GM12878 (cell line): ENCODE results near the gene CTRB1. TPM values are rescaled to one million over a fixed set of nuclear protein-coding genes. Genes with fewer than 3 reads are reported as not detected.

Experiments used
- ATAC-seq: fragments of 200-7000 bp; cut with Tn5 transposase; 3 replicates; pipeline ENCODE4 v1.9.1; 2020; ENCODE audit warnings: mild to moderate bottlenecking, moderate library complexity
- BruUV-seq: library from RNA; stranded (reverse); fragments of 400-500 nt; replicated peaks from 2 replicates; lab custom pipeline; 2021; lab: Mats Ljungman, UMichigan
- CTCF ChIA-PET: fragments of 300-600 bp; sonication (Branson Sonifier 250); formaldehyde crosslinking; extraction: SDS; loops from one replicate; lab custom pipeline; 2021; ENCODE audit warnings: inconsistent platforms; lab: Yijun Ruan, JAX
- POLR2A ChIA-PET: fragments of 350-600 bp; formaldehyde crosslinking; extraction: SDS; loops from one replicate; lab custom pipeline; 2021; ENCODE audit warnings: inconsistent platforms; lab: Charles Lee
- RAD21 ChIA-PET: fragments of 300-600 bp; sonication (Branson Sonifier 250); formaldehyde crosslinking; loops from one replicate; lab custom pipeline; 2023; ENCODE audit warnings: antibody characterized with exemption; ENCODE audit not compliant: unreplicated experiment; lab: Charles Lee
- SMC1A ChIA-PET: fragments of 300-600 bp; sonication (Branson Sonifier 250); formaldehyde crosslinking; loops from one replicate; lab custom pipeline; 2023; ENCODE audit not compliant: unreplicated experiment, uncharacterized antibody; lab: Charles Lee
- DNase-seq: peaks from one replicate; pipeline ENCODE4 v3.0.0-alpha.2; 2011; ENCODE audit warnings: low read depth, low spot score
- FAIRE-seq: peaks from 3 replicates; lab custom pipeline; 2011; peaks lifted over from hg19 to GRCh38; lab: Jason Lieb, UNC
- H2AFZ ChIP-seq: 2 replicates; pipeline ENCODE4 v1.6.0; 2011; ENCODE audit warnings: low read depth, low read length, control low read depth; ENCODE audit not compliant: control insufficient read depth
- H3K27ac ChIP-seq: 2 replicates; pipeline ENCODE4 v1.5.1; 2011; ENCODE audit warnings: control low read depth; ENCODE audit not compliant: control insufficient read depth, insufficient read depth
- H3K27me3 ChIP-seq, 2 experiments: replicated peaks in 1 of 2; 2 replicates each; pipeline versions ENCODE4 v1.6.0 to v1.6.1; 2011; ENCODE audit warnings: low read length in 1 of 2; ENCODE audit not compliant: control insufficient read depth in 2 of 2, insufficient read depth in 2 of 2
- H3K36me3 ChIP-seq, 2 experiments: 2 replicates each; pipeline ENCODE4 v1.5.1; 2011; ENCODE audit warnings: low read length in 1 of 2; ENCODE audit not compliant: control insufficient read depth in 2 of 2, insufficient read depth in 2 of 2
- H3K4me1 ChIP-seq: 2 replicates; pipeline ENCODE4 v1.6.1; 2011; ENCODE audit warnings: mild to moderate bottlenecking, low read length, moderate library complexity, mixed read lengths; ENCODE audit not compliant: control insufficient read depth, insufficient read depth
- H3K4me2 ChIP-seq: 2 replicates; pipeline ENCODE4 v1.6.0; 2011; ENCODE audit warnings: control low read depth; ENCODE audit not compliant: control insufficient read depth, insufficient read depth
- H3K4me3 ChIP-seq: fragments of 200-600 bp; sonication (generic); 2 replicates; pipeline ENCODE4 v1.5.1; 2016
- H3K79me2 ChIP-seq: 2 replicates; pipeline ENCODE4 v1.6.0; 2011; ENCODE audit warnings: low read length; ENCODE audit not compliant: control insufficient read depth, insufficient read depth
- H3K9ac ChIP-seq: 2 replicates; pipeline ENCODE4 v1.8.0; 2011; ENCODE audit warnings: low read length, control low read depth, mixed read lengths; ENCODE audit not compliant: control insufficient read depth, insufficient read depth
- H3K9me3 ChIP-seq: replicated peaks from 3 replicates; pipeline ENCODE4 v1.5.1; 2011; ENCODE audit warnings: mild to moderate bottlenecking, low read length; ENCODE audit not compliant: control insufficient read depth, insufficient read depth
- H4K20me1 ChIP-seq: 2 replicates; pipeline ENCODE4 v1.6.0; 2011; ENCODE audit not compliant: control insufficient read depth, insufficient read depth
- ASH2L ChIP-seq: fragments of 300-600, 200-600 bp; sonication (generic); IDR thresholded peaks from 2 replicates; pipeline ENCODE4 v1.6.1; 2017; ENCODE audit warnings: low read depth, mild to moderate bottlenecking, borderline replicate concordance
- EED ChIP-seq: sonication (generic); IDR thresholded peaks from 2 replicates; pipeline ENCODE4 v1.6.1; 2016; ENCODE audit warnings: antibody characterized with exemption, low read depth
- HDAC6 ChIP-seq: fragments of 200-600 bp; sonication (generic); IDR thresholded peaks from one replicate; pipeline ENCODE4 v1.8.0; 2017; ENCODE audit warnings: antibody characterized with exemption; ENCODE audit not compliant: unreplicated experiment
- NBN ChIP-seq: fragments of 450-650 bp; IDR thresholded peaks from 2 replicates; pipeline ENCODE4 v1.6.1; 2016
- NRF1 ChIP-seq: conservative IDR thresholded peaks from 2 replicates; pipeline ENCODE4 v1.6.1; 2011; ENCODE audit warnings: mild to moderate bottlenecking, low read depth, low read length, improper control_type of control experiment
- PML ChIP-seq: IDR thresholded peaks from 2 replicates; pipeline ENCODE4 v1.6.1; 2012; ENCODE audit warnings: low read length, inconsistent platforms
- SIX5 ChIP-seq: IDR thresholded peaks from 2 replicates; pipeline ENCODE4 v1.6.1; 2011; ENCODE audit warnings: mild to moderate bottlenecking, low read depth, low read length, moderate library complexity; ENCODE audit not compliant: severe bottlenecking
- ZNF207 ChIP-seq: fragments of 450-650 bp; IDR thresholded peaks from 2 replicates; pipeline ENCODE4 v1.6.1; 2014; ENCODE audit warnings: antibody characterized with exemption, mild to moderate bottlenecking, borderline replicate concordance
- ZNF217 ChIP-seq: fragments of 450-650 bp; IDR thresholded peaks from 2 replicates; pipeline ENCODE4 v1.6.1; 2017; ENCODE audit warnings: antibody characterized with exemption, mild to moderate bottlenecking
- WGBS: methylation state at CpG from one replicate; pipeline ENCODE4 v1.1.6; 2016; ENCODE audit warnings: low lambda C conversion rate; ENCODE audit not compliant: insufficient replicate concordance, insufficient coverage; ENCODE audit errors: missing lambda C conversion rate; 5-methylcytosine and 5-hydroxymethylcytosine counted together
- in situ Hi-C: fragments of 300-500 bp; cut with MboI; formaldehyde crosslinking; loops from 9 replicates; pipeline ENCODE4 v1.14.3; 2018; ENCODE audit warnings: mixed read lengths
- intact Hi-C: fragments of 100-400 bp; cut with micrococcal nuclease; formaldehyde crosslinking; loops from one replicate; pipeline ENCODE4 v1.14.2; 2022; ENCODE audit not compliant: unreplicated experiment
- polyA plus RNA-seq, 11 experiments: library from polyadenylated mRNA; depleted of rRNA in 4 of 11; unstranded in 6 of 11; stranded (reverse) in 5 of 11; fragments of >200 nt; fragmentation: Nextera tagmentation in 4 of 11; fragmentation: Illumina TruSeq in 1 of 11; extraction: Ambion mirVana in 4 of 11; extraction: Trizol in 1 of 11; gene quantifications; 1 replicate in 1 of 11; 2 replicates in 10 of 11; pipeline versions ENCODE4 v1.2.1 to v1.2.3, GENCODE V29; 2011 to 2016; ENCODE audit warnings: inconsistent platforms in 2 of 11, missing spikeins in 2 of 11, low read depth in 1 of 11
- total RNA-seq, 4 experiments: library from RNA; depleted of rRNA in 3 of 4; stranded (reverse); fragments of >200 nt in 3 of 4; fragmentation: Illumina TruSeq in 1 of 4; extraction: Trizol in 1 of 4; gene quantifications; 2 replicates each; pipeline versions ENCODE4 v1.2.1 to v1.2.3, GENCODE V29; 2013 to 2021

Gene CTRB1
- total and polyA plus RNA-seq, 10 of the 15 experiments (the other 5 are each of a cell fraction or from before 2014, with no cell fraction given), result 0.28 to 4.4 TPM; not detected in 8

DNA sequence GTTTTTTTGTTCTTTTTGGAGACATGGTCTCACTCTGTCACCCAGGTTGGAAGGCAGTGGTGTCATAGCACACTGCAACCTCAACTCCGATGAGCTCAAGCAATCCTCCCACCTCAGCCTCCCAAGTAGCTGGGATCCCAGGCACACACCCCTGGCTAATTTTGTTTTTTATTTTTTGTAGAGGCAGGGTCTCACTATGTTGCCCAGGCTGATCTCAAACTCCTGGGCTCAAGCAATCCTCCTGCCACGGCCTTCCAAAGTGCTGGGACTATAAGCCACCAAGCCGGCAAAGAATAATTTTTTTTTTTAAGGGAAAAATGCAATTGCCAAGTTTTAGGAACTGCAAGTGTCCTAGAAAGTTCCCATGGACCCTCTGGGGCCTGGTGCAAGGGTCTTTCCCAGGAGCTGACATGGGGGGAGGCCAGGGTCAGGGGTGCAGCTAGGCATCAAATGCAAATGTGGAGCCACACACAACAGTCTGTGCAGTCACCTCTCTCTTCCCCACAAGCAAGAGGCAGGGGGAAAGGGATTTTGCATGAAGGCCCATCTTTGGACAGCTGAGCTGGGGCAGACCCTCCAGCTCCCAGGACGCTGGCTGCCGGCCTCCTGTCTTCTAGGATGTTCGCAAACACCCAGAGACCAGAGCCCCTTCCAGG is 52.8 kb downstream of the CTRB1 start:
- TF ChIP-seq NBN (no peak), HDAC6 (no peak), EED (no peak), PML (no peak), ASH2L (no peak), NRF1 (no peak), SIX5 (no peak), ZNF207 (no peak), ZNF217 (no peak)
- in situ Hi-C loops (no loop called here), intact Hi-C loops (loop anchor here (5.0 kb wide), 1 partner anchor 46 kb away; no protein-coding TSS in a partner anchor)
- Histone ChIP-seq H3K79me2 (no peaks in the 10 kb centered on the region), H3K4me2 (peak overlapping the region; percentile 53), H3K27ac (0 out of 2 replicates have a peak overlapping the region, but pooled peaks have one; percentile 24), H3K4me1 (peaks cover 18% of the 10 kb centered on the region), H4K20me1 (no peaks in the 10 kb centered on the region), H3K36me3 (no peaks in the 10 kb centered on the region), H3K9ac (no peak overlapping the region), H2AFZ (no peak overlapping the region), H3K4me3 (no peak overlapping the region), H3K27me3 (no peaks in the 10 kb centered on the region), H3K9me3 (no peaks in the 10 kb centered on the region; the same call in 2 of the 3 replicates)
- WGBS, result 64% methylated on average over 6 of the region's 6 CpGs
- no TSS peak for BruUV-seq
- ChIA-PET RAD21 (no interaction called here), CTCF (interaction anchor here (0.6 to 2.0 kb wide), 5 partner anchors 10 to 106 kb away, joined by 3 to 7 read pairs (median 3); no protein-coding TSS in a partner anchor), POLR2A (interaction anchor here (1.5 kb wide), 1 partner anchor 10 kb away, joined by 3 read pairs; no protein-coding TSS in a partner anchor), SMC1A (interaction anchor here (1.8 kb wide), 1 partner anchor 34 kb away, joined by 6 read pairs; no protein-coding TSS in a partner anchor)
- ATAC-seq (peak; percentile 56), FAIRE-seq (no peak), DNase-seq (no peak)
